WTC11 (cell line): ENCODE data around the gene ADSL. TPM values are rescaled to one million over a fixed set of nuclear protein-coding genes. Genes with fewer than 3 reads are reported as not detected.

Experiments
- ATAC-seq: fragments of 200-7000 bp; cut with Tn5 transposase; 2 replicates; pipeline ENCODE4 v1.10.0; 2021; ENCODE audit warnings: mild to moderate bottlenecking, moderate library complexity
- CTCF ChIA-PET: fragments of 300-600 bp; sonication (Branson Sonifier 250); formaldehyde crosslinking; loops from one replicate; lab custom pipeline; 2021; ENCODE audit warnings: antibody characterized with exemption; lab: Charles Lee
- POLR2A ChIA-PET: fragments of 350-600 bp; sonication (Branson Sonifier 250); formaldehyde crosslinking; loops from one replicate; lab custom pipeline; 2021; ENCODE audit warnings: antibody characterized with exemption; lab: Charles Lee
- DNase-seq: peaks from one replicate; pipeline ENCODE4 v3.0.0; 2021; ENCODE audit warnings: low spot score
- H3K27ac Mint-ChIP-seq: 2 replicates; pipeline ENCODE4 v1.8.0; 2021; ENCODE audit warnings: mixed read lengths
- H3K27me3 Mint-ChIP-seq: 2 replicates; pipeline ENCODE4 v1.8.0; 2021; ENCODE audit warnings: low read depth, mild to moderate bottlenecking, moderate library complexity, mixed read lengths
- H3K36me3 Mint-ChIP-seq: 2 replicates; pipeline ENCODE4 v1.8.0; 2021; ENCODE audit warnings: mixed read lengths
- H3K4me1 Mint-ChIP-seq: 2 replicates; pipeline ENCODE4 v1.8.0; 2022; ENCODE audit warnings: mixed read lengths
- H3K4me3 Mint-ChIP-seq: 2 replicates; pipeline ENCODE4 v1.8.0; 2021; ENCODE audit warnings: mild to moderate bottlenecking, moderate library complexity, mixed read lengths
- H3K9me3 Mint-ChIP-seq: 2 replicates; pipeline ENCODE4 v1.8.0; 2021; ENCODE audit warnings: mixed read lengths
- AFF4 ChIP-seq: sonication (generic); formaldehyde crosslinking; IDR thresholded peaks from 2 replicates; pipeline ENCODE4 v1.8.1; 2023; ENCODE audit warnings: mild to moderate bottlenecking, missing genetic modification reagents, borderline replicate concordance
- ATF1 ChIP-seq: sonication (generic); formaldehyde crosslinking; IDR thresholded peaks from 2 replicates; pipeline ENCODE4 v1.8.1; 2023; ENCODE audit warnings: mild to moderate bottlenecking, moderate library complexity, missing genetic modification reagents
- ATF2 ChIP-seq: sonication (generic); formaldehyde crosslinking; IDR thresholded peaks from 2 replicates; pipeline ENCODE4 v1.8.1; 2022; ENCODE audit warnings: low read depth, missing genetic modification reagents, borderline replicate concordance
- ATF6 ChIP-seq: sonication (generic); formaldehyde crosslinking; IDR thresholded peaks from 2 replicates; pipeline ENCODE4 v1.8.1; 2023; ENCODE audit warnings: mild to moderate bottlenecking, missing genetic modification reagents
- CTCF ChIP-seq: fragments of 200-600 bp; IDR thresholded peaks from 2 replicates; pipeline ENCODE4 v1.8.0; 2022; ENCODE audit warnings: antibody characterized with exemption
- E2F4 ChIP-seq: sonication (generic); formaldehyde crosslinking; IDR thresholded peaks from 2 replicates; pipeline ENCODE4 v1.8.1; 2022; ENCODE audit warnings: low read depth, mild to moderate bottlenecking, moderate library complexity, missing genetic modification reagents, borderline replicate concordance
- ESRRA ChIP-seq: sonication (generic); formaldehyde crosslinking; IDR thresholded peaks from 2 replicates; pipeline ENCODE4 v1.8.1; 2022; ENCODE audit warnings: mild to moderate bottlenecking, missing genetic modification reagents, borderline replicate concordance
- FOXK1 ChIP-seq: sonication (generic); formaldehyde crosslinking; IDR thresholded peaks from 2 replicates; pipeline ENCODE4 v1.8.0; 2022; ENCODE audit warnings: mild to moderate bottlenecking, moderate library complexity, missing genetic modification reagents
- HMGA2 ChIP-seq: fragments of 250-450 bp; sonication (Bioruptor Pico); IDR thresholded peaks from 2 replicates; pipeline ENCODE4 v1.4.0; 2021; ENCODE audit warnings: mild to moderate bottlenecking, moderate library complexity
- IRF1 ChIP-seq: sonication (generic); formaldehyde crosslinking; IDR thresholded peaks from 2 replicates; pipeline ENCODE4 v1.8.0; 2023; ENCODE audit warnings: missing genetic modification reagents
- JAZF1 ChIP-seq: fragments of 250-450 bp; sonication (Bioruptor Pico); IDR thresholded peaks from 2 replicates; pipeline ENCODE4 v1.9.0; 2021; ENCODE audit warnings: moderate library complexity, mild to moderate bottlenecking, inconsistent platforms
- NFATC4 ChIP-seq: fragments of 250-450 bp; sonication (Bioruptor Pico); IDR thresholded peaks from 2 replicates; pipeline ENCODE4 v1.9.0; 2021; ENCODE audit warnings: mild to moderate bottlenecking
- NR3C1 ChIP-seq: sonication (generic); formaldehyde crosslinking; conservative IDR thresholded peaks from 2 replicates; pipeline ENCODE4 v1.8.1; 2023; ENCODE audit warnings: low read depth, mild to moderate bottlenecking, missing genetic modification reagents
- PREB ChIP-seq: sonication (generic); formaldehyde crosslinking; IDR thresholded peaks from 2 replicates; pipeline ENCODE4 v1.8.1; 2022; ENCODE audit warnings: mild to moderate bottlenecking, missing genetic modification reagents, moderate library complexity, borderline replicate concordance
- RELA ChIP-seq: sonication (generic); formaldehyde crosslinking; IDR thresholded peaks from 2 replicates; pipeline ENCODE4 v1.8.1; 2022; ENCODE audit warnings: missing genetic modification reagents, mild to moderate bottlenecking, borderline replicate concordance
- RORB ChIP-seq: fragments of 250-450 bp; sonication (Bioruptor Pico); IDR thresholded peaks from 2 replicates; pipeline ENCODE4 v1.9.0; 2021; ENCODE audit warnings: mild to moderate bottlenecking
- SP1 ChIP-seq: sonication (generic); formaldehyde crosslinking; conservative IDR thresholded peaks from 2 replicates; pipeline ENCODE4 v1.8.1; 2022; ENCODE audit warnings: missing genetic modification reagents
- TCF7 ChIP-seq: sonication (generic); formaldehyde crosslinking; IDR thresholded peaks from 2 replicates; pipeline ENCODE4 v1.8.0; 2022; ENCODE audit warnings: mild to moderate bottlenecking, low read depth, missing genetic modification reagents, moderate library complexity
- ZNF423 ChIP-seq: fragments of 250-450 bp; sonication (Bioruptor Pico); IDR thresholded peaks from 2 replicates; pipeline ENCODE4 v2.1.2; 2022; ENCODE audit warnings: mild to moderate bottlenecking, moderate library complexity
- total RNA-seq: library from RNA; stranded (reverse); gene quantifications from 3 replicates; pipeline ENCODE4 v1.2.3, GENCODE V29; 2021

Gene ADSL
- total RNA-seq, 1 experiment from 2014 or later = 154 TPM

GRCh38 chr22:40399621-40400020 lies 53.3 kb downstream of the ADSL start:
- DNase-seq = no peak
- no peaks in the 10 kb centered on the region for H3K9me3 Mint-ChIP-seq
- POLR2A ChIA-PET = no interaction called here
- H3K4me3 Mint-ChIP-seq = no peak overlapping the region
- no peak for TF ChIP-seq ZNF423 (CRISPR knock-in tag)
- no peak for TF ChIP-seq CTCF
- no peak for TF ChIP-seq IRF1 (CRISPR knock-in tag)
- no peak for TF ChIP-seq TCF7 (CRISPR knock-in tag)
- TF ChIP-seq ESRRA (CRISPR knock-in tag) = no peak
- TF ChIP-seq JAZF1 (CRISPR knock-in tag) = no peak
- TF ChIP-seq E2F4 = no peak
- no peak for TF ChIP-seq RORB (CRISPR knock-in tag)
- TF ChIP-seq HMGA2 (CRISPR knock-in tag) = no peak
- TF ChIP-seq, all 79 proteins: peak for 0
- peaks cover 15% of the 10 kb centered on the region for H3K4me1 Mint-ChIP-seq
- no peak; the same call in 1 of the 2 replicates for ATAC-seq
- H3K27ac Mint-ChIP-seq = no peak overlapping the region
- peaks cover 19% of the 10 kb centered on the region for H3K36me3 Mint-ChIP-seq
- CTCF ChIA-PET = interaction anchor here (0.7 to 2.2 kb wide), 16 partner anchors 8 to 361 kb away, joined by 3 to 9 read pairs (median 4); partner anchors contain the start of gene SGSM3
- H3K27me3 Mint-ChIP-seq = no peaks in the 10 kb centered on the region

GRCh38 chr22:40400159-40400558 lies 53.9 kb downstream of the ADSL start:
- DNase-seq = no peak
- Mint-ChIP-seq H3K9me3 (no peaks in the 10 kb centered on the region), H3K4me3 (no peak overlapping the region), H3K27me3 (no peaks in the 10 kb centered on the region), H3K36me3 (peaks cover 19% of the 10 kb centered on the region), H3K27ac (no peak overlapping the region), H3K4me1 (peaks cover 15% of the 10 kb centered on the region)
- TF ChIP-seq ATF6 (CRISPR knock-in tag) = no peak
- TF ChIP-seq ATF1 (CRISPR knock-in tag) = no peak
- TF ChIP-seq FOXK1 = no peak
- no peak for TF ChIP-seq ATF2
- TF ChIP-seq PREB (CRISPR knock-in tag) = no peak
- TF ChIP-seq AFF4 (CRISPR knock-in tag) = no peak
- TF ChIP-seq SP1 (CRISPR knock-in tag) = no peak
- TF ChIP-seq NFATC4 (CRISPR knock-in tag) = no peak
- no peak for TF ChIP-seq RELA (CRISPR knock-in tag)
- no peak for TF ChIP-seq NR3C1 (CRISPR knock-in tag)
- ChIA-PET CTCF (interaction anchor here (0.8 to 2.2 kb wide), 5 partner anchors 10 to 499 kb away, joined by 3 to 8 read pairs (median 4); no protein-coding TSS in a partner anchor), POLR2A (no interaction called here)
- ATAC-seq = no peak
